H54 (cell line): ENCODE results near the gene NOP9.
"Not testable (repeated sequence)": the region's sequence is repeated elsewhere in the genome, so short reads cannot be mapped to it uniquely, and the experiment has no call there.

ENCODE experiments used
- DNase-seq: peaks from one replicate; pipeline ENCODE4 v3.0.0; 2011; ENCODE audit warnings: low spot score, mixed read lengths; ENCODE audit not compliant: insufficient read length
- FAIRE-seq: peaks from 3 replicates; lab custom pipeline; 2011; peaks lifted over from hg19 to GRCh38; lab: Jason Lieb, UNC
- POLR2A ChIP-seq: IDR thresholded peaks from 2 replicates; pipeline ENCODE4 v1.6.1; 2011; ENCODE audit warnings: low read depth, mild to moderate bottlenecking, low read length

The NOP9 gene

DNA sequence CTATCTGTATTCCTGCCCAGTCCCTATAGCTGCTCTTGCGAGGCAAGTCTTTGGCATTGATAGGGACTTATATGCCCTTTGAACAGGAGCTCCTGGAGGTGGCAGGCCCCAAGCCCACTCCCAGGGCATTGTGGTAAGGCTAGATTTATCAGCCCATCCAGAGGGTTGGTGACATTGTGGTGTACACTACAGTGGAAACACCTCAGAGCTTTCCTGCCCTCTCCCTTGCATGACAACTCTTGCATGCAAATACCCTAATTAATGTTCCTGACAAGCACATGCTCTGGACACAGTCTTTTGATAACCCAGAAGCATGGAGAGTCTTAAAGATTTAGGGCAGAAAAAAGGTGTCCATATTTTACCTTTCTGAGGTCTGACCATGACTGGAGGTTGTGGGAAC, 41.0 kb downstream of the NOP9 start:
- no peak for TF ChIP-seq POLR2A
- FAIRE-seq (no peak), DNase-seq (no peak)

DNA sequence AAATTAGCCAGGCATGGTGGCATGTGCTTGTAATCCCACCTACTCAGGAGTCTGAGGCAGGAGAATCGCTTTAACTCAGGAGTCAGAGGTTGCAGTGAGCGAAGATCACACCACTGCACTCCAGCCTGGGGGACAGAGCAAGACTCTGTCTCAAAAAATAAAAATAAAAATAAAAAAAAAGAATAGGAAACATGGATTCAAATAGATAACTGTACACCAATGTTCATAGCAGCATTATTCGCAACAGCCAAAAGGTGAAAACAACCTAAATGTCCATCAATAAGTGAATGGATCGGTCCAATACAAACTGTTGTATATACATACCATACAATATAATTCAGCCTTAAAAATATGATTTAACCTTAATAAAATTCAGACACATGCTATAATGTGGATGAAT, 43.2 kb downstream of the NOP9 start:
- no peak for TF ChIP-seq POLR2A
- no peak for FAIRE-seq
- DNase-seq, result no peak

DNA sequence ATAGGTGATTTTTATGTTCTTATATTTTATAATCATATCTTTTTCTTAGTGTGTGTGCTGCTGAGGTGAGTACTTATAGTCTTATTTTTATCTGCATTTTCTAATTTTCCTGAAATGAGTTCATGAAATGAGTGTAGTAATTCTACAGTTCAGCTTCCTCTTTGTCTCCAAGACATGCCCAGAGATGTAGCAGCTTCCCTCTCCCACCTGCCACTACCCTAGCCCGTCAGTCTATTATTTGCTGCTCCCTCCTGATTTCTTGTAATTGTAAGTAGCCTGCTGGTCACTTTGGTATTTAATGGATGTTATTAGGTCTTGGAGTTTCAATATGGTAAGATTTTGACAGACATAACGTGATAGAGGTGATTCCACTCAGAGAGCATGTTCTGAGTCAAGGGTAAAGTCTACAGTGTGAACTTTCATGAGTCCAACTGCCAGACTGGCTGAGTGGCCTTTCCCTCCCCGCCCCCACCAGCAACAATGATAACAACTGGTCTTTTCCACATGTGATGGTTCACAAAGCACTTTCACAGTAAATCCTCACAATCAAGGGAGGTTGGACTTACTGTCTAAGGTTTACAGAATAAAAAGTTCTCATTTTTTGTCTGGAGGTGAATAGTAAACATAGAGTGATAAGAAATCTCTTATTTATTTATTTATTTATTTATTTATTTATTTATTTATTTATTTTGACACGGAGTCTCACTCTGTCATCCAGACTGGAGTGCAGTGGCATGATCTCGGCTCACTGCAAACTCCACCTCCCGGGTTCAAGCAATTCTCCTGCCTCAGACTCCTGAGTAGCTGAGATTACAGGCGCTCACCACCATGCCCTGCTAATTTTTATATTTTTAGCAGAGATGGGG, 44.4 kb downstream of the NOP9 start:
- DNase-seq (no peak), FAIRE-seq (no peak)
- TF ChIP-seq POLR2A, result no peak

DNA sequence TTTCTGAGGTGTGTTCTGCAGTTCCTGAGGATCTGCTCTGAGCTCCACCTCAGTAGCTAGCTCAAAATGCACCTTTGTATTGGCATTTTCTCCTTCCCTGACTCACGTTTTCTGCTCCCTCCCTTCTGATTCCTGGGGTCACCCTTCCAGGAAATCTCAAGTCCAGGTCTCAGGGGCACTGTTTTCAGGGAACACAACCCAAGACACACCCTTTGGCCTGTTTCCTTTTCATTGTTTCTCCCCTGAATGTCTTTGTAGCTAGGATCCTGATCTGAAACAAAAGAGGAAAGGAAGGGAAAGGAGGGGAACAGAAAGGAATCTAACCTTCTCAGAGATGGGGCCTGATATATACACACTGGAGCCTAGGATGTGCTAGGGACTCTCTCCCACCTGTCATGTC, 47.5 kb downstream of the NOP9 start:
- TF ChIP-seq POLR2A, result no peak
- FAIRE-seq (no peak), DNase-seq (no peak)

DNA sequence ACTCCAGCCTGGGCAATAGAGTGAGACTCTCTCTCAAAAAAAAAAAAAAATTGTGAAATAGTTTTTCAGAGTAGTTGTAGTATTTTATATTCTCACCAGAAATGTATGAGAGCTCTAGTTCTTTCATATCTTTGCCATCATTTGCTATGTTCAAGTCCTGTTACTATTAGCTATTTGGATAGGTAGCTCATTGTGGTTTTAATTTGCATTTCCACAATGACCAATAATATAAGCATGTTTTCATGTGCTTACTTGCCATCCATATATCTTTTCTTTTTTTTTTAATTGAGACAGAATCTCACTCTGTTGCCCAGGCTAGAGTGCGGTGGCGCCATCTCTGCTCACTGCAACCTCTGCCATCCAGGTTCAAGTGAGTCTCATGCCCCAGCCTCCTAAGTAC, 48.5 kb downstream of the NOP9 start:
- no peak for TF ChIP-seq POLR2A
- DNase-seq (no peak), FAIRE-seq (no peak)

DNA sequence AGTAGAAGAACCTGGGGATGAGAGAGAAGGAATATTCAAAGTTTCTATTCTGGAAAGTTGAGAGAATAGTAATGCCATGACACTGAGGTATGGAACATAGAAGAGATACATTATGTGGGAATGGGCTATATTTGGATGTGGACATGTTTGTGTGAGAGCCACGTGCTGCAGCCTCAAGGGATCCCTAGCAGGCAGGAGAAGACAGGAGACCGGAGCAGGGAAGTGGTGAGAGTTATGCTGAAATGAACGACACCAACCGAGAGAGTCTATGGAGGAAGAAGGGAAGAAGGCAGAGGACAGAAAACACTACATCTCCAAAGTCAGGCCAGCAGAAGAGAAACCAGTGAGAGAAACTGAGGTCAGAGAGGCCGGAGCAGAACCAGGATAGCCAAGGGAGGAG, 50.1 kb downstream of the NOP9 start:
- DNase-seq, result no peak
- TF ChIP-seq POLR2A, result no peak
- FAIRE-seq, result no peak

DNA sequence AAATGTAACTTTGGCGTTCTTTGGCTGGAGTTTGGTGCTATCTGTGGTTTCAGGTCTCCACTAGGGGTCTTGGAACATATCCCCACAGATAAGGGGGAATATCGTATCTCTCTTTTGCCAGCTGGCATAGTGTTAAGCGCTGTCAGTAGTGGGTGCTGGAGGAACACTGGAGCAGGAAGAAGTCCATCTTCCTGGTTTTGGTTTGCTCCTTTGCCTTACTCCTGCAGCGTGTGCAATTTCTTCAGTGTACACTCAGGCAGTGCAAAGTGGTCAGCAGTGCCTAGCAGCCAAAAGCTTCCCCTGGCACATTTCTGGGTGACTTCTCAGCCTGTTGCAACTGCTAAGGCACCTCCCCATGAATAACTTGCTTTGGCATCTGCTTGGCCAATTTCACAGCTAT, 51.9 kb downstream of the NOP9 start:
- FAIRE-seq, result no peak
- no peak for DNase-seq
- no peak for TF ChIP-seq POLR2A

DNA sequence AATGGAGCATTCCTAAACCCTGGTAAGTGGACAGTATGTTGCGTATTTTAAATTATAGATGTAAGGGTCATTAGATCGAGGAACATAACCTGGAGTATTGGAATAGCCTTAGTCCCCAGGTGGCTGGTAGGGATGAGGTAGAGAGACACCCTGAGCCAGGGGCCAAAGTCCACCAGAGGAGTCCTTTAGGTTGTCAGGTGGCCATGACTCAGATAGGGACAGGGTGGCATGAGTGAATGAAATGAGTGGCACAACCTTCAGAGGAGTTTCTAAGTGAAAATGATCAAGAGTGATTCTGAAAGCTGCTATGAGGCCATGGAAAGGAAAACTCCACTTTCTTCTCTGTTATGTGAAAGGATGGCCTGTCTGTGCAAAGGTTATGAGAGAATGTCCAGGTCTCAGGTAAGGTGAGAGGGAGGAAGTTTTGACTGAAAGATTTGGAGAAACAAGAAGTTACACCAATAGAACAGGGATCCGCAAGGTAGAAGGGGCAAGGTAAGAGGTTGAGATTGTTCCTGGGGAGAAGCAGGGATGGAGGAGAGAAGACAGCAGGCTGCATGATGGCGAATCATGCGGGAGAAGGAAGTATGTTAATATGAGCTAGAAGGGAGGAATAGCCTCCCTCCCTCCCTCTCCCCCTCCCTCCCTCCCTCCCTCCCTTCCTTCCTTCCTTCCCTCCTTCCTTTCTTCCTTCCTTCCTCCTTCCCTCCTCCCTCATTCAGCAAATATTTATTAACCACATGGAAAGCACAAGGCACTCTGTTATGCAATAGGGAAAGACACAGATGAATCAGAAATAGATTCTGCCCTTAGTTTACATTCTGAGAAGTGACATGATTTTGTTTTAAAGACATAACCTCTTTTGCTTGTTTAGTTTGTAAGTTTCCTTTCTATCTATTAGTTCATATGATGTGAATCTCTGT, 54.2 kb downstream of the NOP9 start:
- FAIRE-seq, result no peak

DNA sequence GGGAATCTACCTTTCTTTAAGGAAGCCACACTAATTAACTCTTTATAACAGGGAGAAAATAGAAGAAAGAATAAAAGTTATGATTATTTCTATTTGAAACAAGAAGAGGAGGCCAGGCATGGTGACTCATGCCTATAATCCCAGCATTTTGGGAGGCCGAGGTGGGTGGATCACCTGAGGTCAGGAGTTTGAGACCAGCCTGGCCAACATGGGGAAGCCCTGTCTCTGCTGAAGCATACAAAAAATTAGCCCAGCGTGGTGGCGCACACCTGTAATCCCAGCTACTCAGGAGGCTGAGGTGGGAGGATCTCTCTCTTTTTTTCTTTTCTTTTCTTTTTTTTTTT, 54.8 kb downstream of the NOP9 start:
- not testable (repeated sequence) for FAIRE-seq, DNase-seq

More for the DNA sequence above, 54.2 kb downstream of the NOP9 start:
- TF ChIP-seq POLR2A, result no peak
- no peak for DNase-seq

DNA sequence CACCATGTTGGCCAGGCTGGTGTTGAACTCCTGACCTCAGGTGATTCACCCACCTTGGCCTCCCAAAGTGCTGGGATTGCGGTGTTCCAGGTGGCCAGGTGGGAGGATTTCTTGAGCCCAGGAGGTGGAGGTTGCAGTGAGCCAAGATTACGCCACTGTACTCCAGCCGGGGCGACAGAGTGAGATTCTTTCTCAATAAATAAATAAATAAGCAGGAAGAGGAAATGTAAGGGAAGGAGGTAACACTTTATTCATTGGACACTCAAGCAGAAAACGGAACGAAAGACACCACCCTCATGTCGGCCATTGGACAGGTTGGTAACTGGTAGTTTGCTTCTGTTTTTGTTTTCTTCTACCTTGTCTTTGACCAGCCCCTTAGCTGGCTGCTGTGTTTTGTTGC, 55.4 kb downstream of the NOP9 start:
- DNase-seq (no peak), FAIRE-seq (no peak)
- TF ChIP-seq POLR2A, result no peak

DNA sequence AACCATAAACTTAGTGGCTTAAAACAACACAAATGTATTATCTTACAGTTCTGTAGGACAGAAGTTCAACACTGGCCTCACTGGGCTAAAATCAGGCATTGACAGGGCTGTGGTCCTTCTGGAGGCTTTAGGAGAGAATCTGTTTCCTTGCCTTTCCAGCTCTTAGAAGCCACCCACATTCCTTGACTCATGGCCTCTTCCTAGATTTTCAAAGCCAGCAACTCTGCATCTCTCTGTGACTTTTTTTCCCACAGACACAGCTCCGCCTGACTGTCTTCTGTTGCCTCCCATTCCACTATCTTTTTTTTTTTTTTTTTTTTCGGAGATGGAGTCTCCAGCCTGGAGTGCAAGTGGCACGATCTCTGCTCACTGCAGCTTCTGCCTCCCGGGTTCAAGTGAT, 56.6 kb downstream of the NOP9 start:
- no peak for TF ChIP-seq POLR2A
- DNase-seq (no peak), FAIRE-seq (no peak)
